ENCODE results near the gene SPIN1. TPM values are rescaled to one million over a fixed set of nuclear protein-coding genes. Genes with fewer than 3 reads are reported as not detected.

Gene SPIN1
- total and polyA plus RNA-seq, 4 donors = 22.6 to 135 (median 35.3) TPM

DNA sequence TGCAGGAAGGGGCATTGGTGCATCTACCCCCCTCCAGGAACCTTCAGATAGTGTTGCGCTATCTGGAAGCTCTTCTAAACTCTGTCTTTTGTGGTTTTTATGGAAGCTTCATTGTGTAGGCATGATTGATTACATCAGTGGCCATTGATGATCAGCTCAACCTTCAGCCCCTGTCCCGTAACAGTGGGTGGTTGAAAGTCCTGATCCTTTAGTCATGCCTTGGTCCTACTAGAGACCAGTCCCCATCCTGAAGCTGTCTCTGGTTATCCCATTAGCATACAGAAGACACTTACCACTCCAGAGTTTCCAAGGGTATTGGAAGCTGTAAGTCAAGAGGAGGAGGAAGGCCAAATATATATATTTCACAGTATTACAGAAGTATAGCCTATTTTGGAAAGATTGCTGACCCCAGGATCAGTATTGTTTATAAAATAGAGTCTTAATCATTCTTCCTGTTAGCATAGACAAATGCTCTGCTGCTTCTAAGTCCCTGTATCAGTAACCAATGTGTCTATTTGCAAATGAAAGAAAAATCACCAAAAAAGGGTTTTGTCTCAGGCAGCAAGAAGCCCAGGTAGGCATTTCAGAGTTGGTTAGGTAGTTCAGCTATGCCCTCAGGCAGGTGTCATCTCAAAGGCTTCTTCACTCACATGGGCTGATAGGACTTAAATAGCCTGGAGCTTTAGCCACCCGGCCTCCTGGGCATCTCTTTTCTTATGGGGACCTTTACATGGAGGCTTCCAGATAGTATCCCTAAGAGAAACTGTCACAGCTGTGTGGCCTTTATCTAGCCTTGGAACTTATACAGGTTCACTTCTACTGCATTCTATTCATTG, 41.6 kb downstream of the SPIN1 start:
- Histone ChIP-seq H3K27me3 (ENCODE audit: control insufficient read depth in 3 of 3, insufficient read depth in 3 of 3, low read length in 2 of 3) (no peaks in the 10 kb centered on the region), H3K9ac (ENCODE audit: insufficient read depth in 1 of 2, low read length in 2 of 2) (no peak overlapping the region), H3K27ac (ENCODE audit: low read depth in 1 of 2, low read length in 1 of 2) (no peak overlapping the region), H3K36me3 (ENCODE audit: control insufficient read depth in 4 of 4, insufficient read depth in 4 of 4, low read length in 4 of 4) (peaks cover 5 to 28% (median 15%) of the 10 kb centered on the region in 4 donors), H3K4me3 (no peak overlapping the region), H3K4me1 (ENCODE audit: control insufficient read depth in 5 of 5, insufficient read depth in 5 of 5, low read length in 5 of 5) (peaks cover 0 to 7% (median 5%) of the 10 kb centered on the region in 5 donors), H3K9me3 (ENCODE audit: control insufficient read depth in 4 of 4, insufficient read depth in 3 of 4, low read length in 3 of 4) (no peaks in the 10 kb centered on the region)
- TF ChIP-seq, protein P1, sequence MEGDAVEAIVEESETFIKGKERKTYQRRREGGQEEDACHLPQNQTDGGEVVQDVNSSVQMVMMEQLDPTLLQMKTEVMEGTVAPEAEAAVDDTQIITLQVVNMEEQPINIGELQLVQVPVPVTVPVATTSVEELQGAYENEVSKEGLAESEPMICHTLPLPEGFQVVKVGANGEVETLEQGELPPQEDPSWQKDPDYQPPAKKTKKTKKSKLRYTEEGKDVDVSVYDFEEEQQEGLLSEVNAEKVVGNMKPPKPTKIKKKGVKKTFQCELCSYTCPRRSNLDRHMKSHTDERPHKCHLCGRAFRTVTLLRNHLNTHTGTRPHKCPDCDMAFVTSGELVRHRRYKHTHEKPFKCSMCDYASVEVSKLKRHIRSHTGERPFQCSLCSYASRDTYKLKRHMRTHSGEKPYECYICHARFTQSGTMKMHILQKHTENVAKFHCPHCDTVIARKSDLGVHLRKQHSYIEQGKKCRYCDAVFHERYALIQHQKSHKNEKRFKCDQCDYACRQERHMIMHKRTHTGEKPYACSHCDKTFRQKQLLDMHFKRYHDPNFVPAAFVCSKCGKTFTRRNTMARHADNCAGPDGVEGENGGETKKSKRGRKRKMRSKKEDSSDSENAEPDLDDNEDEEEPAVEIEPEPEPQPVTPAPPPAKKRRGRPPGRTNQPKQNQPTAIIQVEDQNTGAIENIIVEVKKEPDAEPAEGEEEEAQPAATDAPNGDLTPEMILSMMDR (IDR thresholded peaks at IDR 0.05; ENCODE audit: control extremely low read depth, extremely low read depth) = no peak
- ATAC-seq (ENCODE audit: insufficient read depth, low FRiP score) (no peak), DNase-seq (no peak)
- WGBS, 2 donors = 85 to 91% methylated on average over 3 of the region's 3 CpGs

GRCh38 chr9:88433583-88434255, 45.5 kb downstream of the SPIN1 start:
- 68 to 86% methylated on average over 5 of the region's 5 CpGs for WGBS, 2 donors
- Histone ChIP-seq H3K4me3 (no peak overlapping the region), H3K27ac (ENCODE audit: low read depth in 1 of 2, low read length in 1 of 2) (no peak overlapping the region), H3K9ac (ENCODE audit: insufficient read depth in 1 of 2, low read length in 2 of 2) (no peak overlapping the region), H3K4me1 (ENCODE audit: control insufficient read depth in 5 of 5, insufficient read depth in 5 of 5, low read length in 5 of 5) (peaks cover 0 to 4% (median 0%) of the 10 kb centered on the region in 5 donors), H3K27me3 (ENCODE audit: control insufficient read depth in 3 of 3, insufficient read depth in 3 of 3, low read length in 2 of 3) (no peaks in the 10 kb centered on the region), H3K36me3 (ENCODE audit: control insufficient read depth in 4 of 4, insufficient read depth in 4 of 4, low read length in 4 of 4) (peaks cover 5 to 37% (median 20%) of the 10 kb centered on the region in 4 donors), H3K9me3 (ENCODE audit: control insufficient read depth in 4 of 4, insufficient read depth in 3 of 4, low read length in 3 of 4) (no peaks in the 10 kb centered on the region)
- DNase-seq = no peak
- no peak for ATAC-seq (ENCODE audit: insufficient read depth, low FRiP score)
- TF ChIP-seq, protein P1 (IDR thresholded peaks at IDR 0.05; ENCODE audit: control extremely low read depth, extremely low read depth) = no peak

- WGBS, 2 donors = 93 to 95% methylated on average over 2 of the region's 2 CpGs
- Histone ChIP-seq H3K36me3 (ENCODE audit: control insufficient read depth in 4 of 4, insufficient read depth in 4 of 4, low read length in 4 of 4) (peaks cover 5 to 31% (median 16%) of the 10 kb centered on the region in 4 donors), H3K4me1 (ENCODE audit: control insufficient read depth in 5 of 5, insufficient read depth in 5 of 5, low read length in 5 of 5) (peaks cover 0 to 2% (median 0%) of the 10 kb centered on the region in 5 donors), H3K27ac (ENCODE audit: low read depth in 1 of 2, low read length in 1 of 2) (no peak overlapping the region), H3K9me3 (ENCODE audit: control insufficient read depth in 4 of 4, insufficient read depth in 3 of 4, low read length in 3 of 4) (no peaks in the 10 kb centered on the region), H3K4me3 (no peak overlapping the region), H3K27me3 (ENCODE audit: control insufficient read depth in 3 of 3, insufficient read depth in 3 of 3, low read length in 2 of 3) (no peaks in the 10 kb centered on the region), H3K9ac (ENCODE audit: insufficient read depth in 1 of 2, low read length in 2 of 2) (no peak overlapping the region)
- TF ChIP-seq, protein P1 (IDR thresholded peaks at IDR 0.05; ENCODE audit: control extremely low read depth, extremely low read depth) = no peak
- DNase-seq (no peak), ATAC-seq (ENCODE audit: insufficient read depth, low FRiP score) (no peak)
These were observed 47.1 kb downstream of the SPIN1 start for GRCh38 chr9:88435336-88435735.
